Measurements from ENCODE around the gene ADAM29. TPM values are rescaled to one million over a fixed set of nuclear protein-coding genes. Genes with fewer than 3 reads are reported as not detected.

ADAM29 gene
- total and polyA plus RNA-seq, 2 of the 8 experiments (the other 6 are each of a cell fraction or from before 2014, with no cell fraction given), result 0.03 TPM; not detected in 1

DNA sequence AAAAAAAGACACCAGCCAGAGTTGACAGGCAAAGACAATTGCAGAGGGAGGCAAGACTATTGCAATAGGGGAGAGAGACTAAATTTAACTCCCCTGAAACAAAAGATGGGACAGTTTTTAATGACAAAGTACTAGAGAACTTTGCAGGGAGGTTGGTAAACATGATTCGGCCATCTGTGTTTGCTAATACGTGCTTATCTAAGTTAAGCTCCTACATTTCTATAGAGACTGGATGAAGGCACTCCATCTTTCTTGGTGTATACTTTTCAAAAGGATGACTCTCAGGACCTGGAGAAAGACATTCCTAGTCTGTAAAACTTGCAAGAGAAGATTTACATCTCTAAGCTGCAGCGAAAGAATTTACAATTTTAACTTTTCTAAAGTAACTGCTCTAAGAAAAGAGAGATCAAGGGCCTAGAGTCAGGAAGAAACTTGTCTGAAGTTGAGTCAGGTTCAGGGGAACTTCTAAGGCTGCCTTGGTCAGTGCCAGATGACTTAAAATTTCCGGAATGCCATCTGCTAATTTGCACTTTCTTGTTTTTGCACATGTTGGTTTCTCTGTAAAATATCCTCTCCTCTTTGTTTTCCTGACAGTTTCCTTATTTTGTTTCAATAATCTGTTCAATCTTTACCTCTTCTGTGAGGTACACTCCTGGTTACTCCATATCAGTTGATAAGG, 10.6 kb downstream of the ADAM29 start (continued):
- TF ChIP-seq, protein P1, sequence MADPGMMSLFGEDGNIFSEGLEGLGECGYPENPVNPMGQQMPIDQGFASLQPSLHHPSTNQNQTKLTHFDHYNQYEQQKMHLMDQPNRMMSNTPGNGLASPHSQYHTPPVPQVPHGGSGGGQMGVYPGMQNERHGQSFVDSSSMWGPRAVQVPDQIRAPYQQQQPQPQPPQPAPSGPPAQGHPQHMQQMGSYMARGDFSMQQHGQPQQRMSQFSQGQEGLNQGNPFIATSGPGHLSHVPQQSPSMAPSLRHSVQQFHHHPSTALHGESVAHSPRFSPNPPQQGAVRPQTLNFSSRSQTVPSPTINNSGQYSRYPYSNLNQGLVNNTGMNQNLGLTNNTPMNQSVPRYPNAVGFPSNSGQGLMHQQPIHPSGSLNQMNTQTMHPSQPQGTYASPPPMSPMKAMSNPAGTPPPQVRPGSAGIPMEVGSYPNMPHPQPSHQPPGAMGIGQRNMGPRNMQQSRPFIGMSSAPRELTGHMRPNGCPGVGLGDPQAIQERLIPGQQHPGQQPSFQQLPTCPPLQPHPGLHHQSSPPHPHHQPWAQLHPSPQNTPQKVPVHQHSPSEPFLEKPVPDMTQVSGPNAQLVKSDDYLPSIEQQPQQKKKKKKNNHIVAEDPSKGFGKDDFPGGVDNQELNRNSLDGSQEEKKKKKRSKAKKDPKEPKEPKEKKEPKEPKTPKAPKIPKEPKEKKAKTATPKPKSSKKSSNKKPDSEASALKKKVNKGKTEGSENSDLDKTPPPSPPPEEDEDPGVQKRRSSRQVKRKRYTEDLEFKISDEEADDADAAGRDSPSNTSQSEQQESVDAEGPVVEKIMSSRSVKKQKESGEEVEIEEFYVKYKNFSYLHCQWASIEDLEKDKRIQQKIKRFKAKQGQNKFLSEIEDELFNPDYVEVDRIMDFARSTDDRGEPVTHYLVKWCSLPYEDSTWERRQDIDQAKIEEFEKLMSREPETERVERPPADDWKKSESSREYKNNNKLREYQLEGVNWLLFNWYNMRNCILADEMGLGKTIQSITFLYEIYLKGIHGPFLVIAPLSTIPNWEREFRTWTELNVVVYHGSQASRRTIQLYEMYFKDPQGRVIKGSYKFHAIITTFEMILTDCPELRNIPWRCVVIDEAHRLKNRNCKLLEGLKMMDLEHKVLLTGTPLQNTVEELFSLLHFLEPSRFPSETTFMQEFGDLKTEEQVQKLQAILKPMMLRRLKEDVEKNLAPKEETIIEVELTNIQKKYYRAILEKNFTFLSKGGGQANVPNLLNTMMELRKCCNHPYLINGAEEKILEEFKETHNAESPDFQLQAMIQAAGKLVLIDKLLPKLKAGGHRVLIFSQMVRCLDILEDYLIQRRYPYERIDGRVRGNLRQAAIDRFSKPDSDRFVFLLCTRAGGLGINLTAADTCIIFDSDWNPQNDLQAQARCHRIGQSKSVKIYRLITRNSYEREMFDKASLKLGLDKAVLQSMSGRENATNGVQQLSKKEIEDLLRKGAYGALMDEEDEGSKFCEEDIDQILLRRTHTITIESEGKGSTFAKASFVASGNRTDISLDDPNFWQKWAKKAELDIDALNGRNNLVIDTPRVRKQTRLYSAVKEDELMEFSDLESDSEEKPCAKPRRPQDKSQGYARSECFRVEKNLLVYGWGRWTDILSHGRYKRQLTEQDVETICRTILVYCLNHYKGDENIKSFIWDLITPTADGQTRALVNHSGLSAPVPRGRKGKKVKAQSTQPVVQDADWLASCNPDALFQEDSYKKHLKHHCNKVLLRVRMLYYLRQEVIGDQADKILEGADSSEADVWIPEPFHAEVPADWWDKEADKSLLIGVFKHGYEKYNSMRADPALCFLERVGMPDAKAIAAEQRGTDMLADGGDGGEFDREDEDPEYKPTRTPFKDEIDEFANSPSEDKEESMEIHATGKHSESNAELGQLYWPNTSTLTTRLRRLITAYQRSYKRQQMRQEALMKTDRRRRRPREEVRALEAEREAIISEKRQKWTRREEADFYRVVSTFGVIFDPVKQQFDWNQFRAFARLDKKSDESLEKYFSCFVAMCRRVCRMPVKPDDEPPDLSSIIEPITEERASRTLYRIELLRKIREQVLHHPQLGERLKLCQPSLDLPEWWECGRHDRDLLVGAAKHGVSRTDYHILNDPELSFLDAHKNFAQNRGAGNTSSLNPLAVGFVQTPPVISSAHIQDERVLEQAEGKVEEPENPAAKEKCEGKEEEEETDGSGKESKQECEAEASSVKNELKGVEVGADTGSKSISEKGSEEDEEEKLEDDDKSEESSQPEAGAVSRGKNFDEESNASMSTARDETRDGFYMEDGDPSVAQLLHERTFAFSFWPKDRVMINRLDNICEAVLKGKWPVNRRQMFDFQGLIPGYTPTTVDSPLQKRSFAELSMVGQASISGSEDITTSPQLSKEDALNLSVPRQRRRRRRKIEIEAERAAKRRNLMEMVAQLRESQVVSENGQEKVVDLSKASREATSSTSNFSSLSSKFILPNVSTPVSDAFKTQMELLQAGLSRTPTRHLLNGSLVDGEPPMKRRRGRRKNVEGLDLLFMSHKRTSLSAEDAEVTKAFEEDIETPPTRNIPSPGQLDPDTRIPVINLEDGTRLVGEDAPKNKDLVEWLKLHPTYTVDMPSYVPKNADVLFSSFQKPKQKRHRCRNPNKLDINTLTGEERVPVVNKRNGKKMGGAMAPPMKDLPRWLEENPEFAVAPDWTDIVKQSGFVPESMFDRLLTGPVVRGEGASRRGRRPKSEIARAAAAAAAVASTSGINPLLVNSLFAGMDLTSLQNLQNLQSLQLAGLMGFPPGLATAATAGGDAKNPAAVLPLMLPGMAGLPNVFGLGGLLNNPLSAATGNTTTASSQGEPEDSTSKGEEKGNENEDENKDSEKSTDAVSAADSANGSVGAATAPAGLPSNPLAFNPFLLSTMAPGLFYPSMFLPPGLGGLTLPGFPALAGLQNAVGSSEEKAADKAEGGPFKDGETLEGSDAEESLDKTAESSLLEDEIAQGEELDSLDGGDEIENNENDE (IDR thresholded peaks at IDR 0.05; ENCODE audit: insufficient replicate concordance, low read length), result no peak
- TF ChIP-seq TAF7 (optimal IDR thresholded peaks at IDR 0.05; ENCODE audit: borderline replicate concordance, low read depth, low read length), result no peak
- TF ChIP-seq CREB1 (IDR thresholded peaks at IDR 0.05), result no peak
- TF ChIP-seq CBX8 (IDR thresholded peaks at IDR 0.05; ENCODE audit: borderline replicate concordance, low read depth, low read length), result no peak
- no peak for TF ChIP-seq GTF2F1 (IDR thresholded peaks at IDR 0.05; ENCODE audit: borderline replicate concordance, low read depth, low read length)
- TF ChIP-seq, protein P2, sequence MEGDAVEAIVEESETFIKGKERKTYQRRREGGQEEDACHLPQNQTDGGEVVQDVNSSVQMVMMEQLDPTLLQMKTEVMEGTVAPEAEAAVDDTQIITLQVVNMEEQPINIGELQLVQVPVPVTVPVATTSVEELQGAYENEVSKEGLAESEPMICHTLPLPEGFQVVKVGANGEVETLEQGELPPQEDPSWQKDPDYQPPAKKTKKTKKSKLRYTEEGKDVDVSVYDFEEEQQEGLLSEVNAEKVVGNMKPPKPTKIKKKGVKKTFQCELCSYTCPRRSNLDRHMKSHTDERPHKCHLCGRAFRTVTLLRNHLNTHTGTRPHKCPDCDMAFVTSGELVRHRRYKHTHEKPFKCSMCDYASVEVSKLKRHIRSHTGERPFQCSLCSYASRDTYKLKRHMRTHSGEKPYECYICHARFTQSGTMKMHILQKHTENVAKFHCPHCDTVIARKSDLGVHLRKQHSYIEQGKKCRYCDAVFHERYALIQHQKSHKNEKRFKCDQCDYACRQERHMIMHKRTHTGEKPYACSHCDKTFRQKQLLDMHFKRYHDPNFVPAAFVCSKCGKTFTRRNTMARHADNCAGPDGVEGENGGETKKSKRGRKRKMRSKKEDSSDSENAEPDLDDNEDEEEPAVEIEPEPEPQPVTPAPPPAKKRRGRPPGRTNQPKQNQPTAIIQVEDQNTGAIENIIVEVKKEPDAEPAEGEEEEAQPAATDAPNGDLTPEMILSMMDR (IDR thresholded peaks at IDR 0.05; ENCODE audit: control extremely low read depth in 1 of 3, insufficient read depth in 1 of 3, low read depth in 1 of 3, low read length in 3 of 3), result no peak

Data from H1 (cell line).